CD4-positive, alpha-beta T cell (primary cell): ENCODE results near the gene RPL22. TPM values are rescaled to one million over a fixed set of nuclear protein-coding genes. Genes with fewer than 3 reads are reported as not detected.

Experiments used
- ATAC-seq: fragments of 200-7000 bp; cut with Tn5 transposase; one replicate; pipeline ENCODE4 v1.10.0; 2022; ENCODE audit warnings: mild to moderate bottlenecking; ENCODE audit not compliant: poor library complexity
- CTCF ChIA-PET: fragments of 350-600 bp; sonication (Branson Sonifier 250); formaldehyde crosslinking; loops from one replicate; lab custom pipeline; 2021; ENCODE audit warnings: antibody characterized with exemption, inconsistent platforms; lab: Charles Lee
- POLR2A ChIA-PET: fragments of 350-600 bp; sonication (Branson Sonifier 250); formaldehyde crosslinking; loops from one replicate; lab custom pipeline; 2021; ENCODE audit warnings: antibody characterized with exemption, inconsistent platforms; lab: Charles Lee
- DNase-seq, 14 experiments: peaks; one replicate each; pipeline ENCODE4 v3.0.0-alpha.2; 2013 to 2020; ENCODE audit warnings: mixed read lengths in 2 of 14
- H3K27ac ChIP-seq, 2 donors: one replicate each; pipeline versions ENCODE4 v1.5.1 to v1.7.0; 2013; ENCODE audit warnings: low read length in 2 of 2, low read depth in 1 of 2, mild to moderate bottlenecking in 1 of 2
- H3K27me3 ChIP-seq, 2 experiments: 1 replicate in 1 of 2; 2 replicates in 1 of 2; pipeline versions ENCODE4 v1.6.1 to v1.7.0; 2013; ENCODE audit warnings: low read length in 2 of 2, control low read depth in 1 of 2, mild to moderate bottlenecking in 1 of 2, moderate library complexity in 1 of 2; ENCODE audit not compliant: insufficient read depth in 2 of 2, control insufficient read depth in 1 of 2
- H3K36me3 ChIP-seq: one replicate; pipeline ENCODE4 v1.6.1; 2013; ENCODE audit warnings: low read length, control low read depth; ENCODE audit not compliant: insufficient read depth
- H3K4me1 ChIP-seq: one replicate; pipeline ENCODE4 v1.6.1; 2013; ENCODE audit warnings: low read length, control low read depth; ENCODE audit not compliant: insufficient read depth
- H3K4me3 ChIP-seq: one replicate; pipeline ENCODE4 v1.5.1; 2013; ENCODE audit warnings: mild to moderate bottlenecking, low read length, moderate library complexity
- H3K9me3 ChIP-seq, 2 experiments: 1 replicate in 1 of 2; 2 replicates in 1 of 2; pipeline versions ENCODE4 v1.6.1 to v1.7.0; 2013; ENCODE audit warnings: low read length in 2 of 2, mild to moderate bottlenecking in 2 of 2, control low read depth in 1 of 2, moderate library complexity in 1 of 2; ENCODE audit not compliant: control insufficient read depth in 1 of 2, insufficient read depth in 1 of 2
- H3K27ac Mint-ChIP-seq: one replicate; pipeline ENCODE4 v1.8.0; 2020; ENCODE audit warnings: mixed read lengths
- H3K27me3 Mint-ChIP-seq: one replicate; pipeline ENCODE4 v1.8.0; 2021; ENCODE audit warnings: mixed read lengths
- H3K36me3 Mint-ChIP-seq: one replicate; pipeline ENCODE4 v1.8.0; 2021; ENCODE audit warnings: low read depth, mixed read lengths
- H3K4me1 Mint-ChIP-seq: one replicate; pipeline ENCODE4 v1.8.0; 2021; ENCODE audit warnings: low read depth, mixed read lengths
- H3K4me3 Mint-ChIP-seq: one replicate; pipeline ENCODE4 v1.8.0; 2020; ENCODE audit warnings: mild to moderate bottlenecking, mixed read lengths
- H3K9me3 Mint-ChIP-seq: one replicate; pipeline ENCODE4 v1.8.0; 2020; ENCODE audit warnings: mixed read lengths
- intact Hi-C, 2 experiments: fragments of 100-400 bp; cut with DNase I in 1 of 2; cut with micrococcal nuclease in 1 of 2; formaldehyde crosslinking; loops; one replicate each; pipeline versions ENCODE4 v1.15.1 to v1.9.0; 2023 to 2025; cut with DNase I, micrococcal nuclease
- total RNA-seq, 174 experiments: library from RNA in 2 of 174; stranded (reverse) in 2 of 174; gene quantifications; one replicate each; pipeline ENCODE4 v1.2.3 and lab custom pipeline; 2021 to 2026
- TF ChIP-seq, protein P1 (sequence below): fragments of 200-600 bp; IDR thresholded peaks from one replicate; pipeline ENCODE4 v1.8.0; 2022; ENCODE audit warnings: antibody characterized with exemption, mild to moderate bottlenecking

The RPL22 gene
- total RNA-seq, 2 experiments from 2014 or later: 620 to 652 TPM

DNA sequence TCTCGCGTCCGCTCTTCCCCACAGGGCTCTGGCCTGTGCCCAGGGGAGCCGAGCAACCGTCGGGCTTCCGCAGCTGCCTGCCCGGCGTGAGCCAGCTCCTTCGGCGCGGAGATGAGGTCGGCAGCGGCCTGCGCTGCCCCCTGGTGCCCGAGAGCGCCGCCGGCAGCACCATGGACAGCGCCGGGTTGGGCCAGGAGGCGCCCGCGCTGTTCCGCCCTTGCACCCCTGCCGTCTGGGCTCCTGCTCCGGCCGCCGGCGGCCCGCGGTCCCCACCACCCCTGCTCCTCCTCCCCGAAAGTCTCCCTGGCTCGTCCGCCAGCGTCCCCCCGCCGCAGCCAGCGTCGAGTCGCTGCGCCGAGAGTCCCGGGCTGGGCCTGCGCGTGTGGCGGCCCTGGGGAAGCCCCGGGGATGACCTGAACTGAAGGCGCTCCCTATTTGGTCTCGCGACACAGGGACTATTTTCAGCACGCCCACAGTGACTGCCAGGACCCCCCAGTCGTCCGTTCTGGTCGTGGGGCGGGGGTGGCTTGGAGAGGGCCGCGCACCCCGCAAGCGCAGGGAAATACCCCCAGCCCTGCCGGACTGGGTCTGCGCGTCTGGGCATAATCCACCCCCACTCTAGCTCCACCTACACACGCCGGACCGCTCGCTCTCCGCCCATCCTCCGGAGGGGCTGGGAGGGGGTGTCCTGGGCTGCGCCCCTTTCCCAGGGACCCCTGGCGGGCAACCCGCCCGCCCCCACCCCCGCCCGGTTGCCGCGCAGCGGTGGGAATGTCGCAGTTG is 45.9 kb upstream of the RPL22 start:
- DNase-seq: peak; percentile 61 to 92 (median 76)
- intact Hi-C loops: loop anchor here (2.0 to 5.0 kb wide), 4 partner anchors 136 to 733 kb away; no protein-coding TSS in a partner anchor
- Histone ChIP-seq H3K9me3 (peaks cover 0 to 42% of the 10 kb centered on the region in 2 experiments), H3K36me3 (no peaks in the 10 kb centered on the region), H3K27me3 (peaks cover 74 to 85% of the 10 kb centered on the region in 2 experiments), H3K27ac (no peak overlapping the region), H3K4me3 (no peak overlapping the region), H3K4me1 (peaks cover 35% of the 10 kb centered on the region)
- peak; percentile 80 for ATAC-seq
- H3K27me3 Mint-ChIP-seq: peaks cover 70% of the 10 kb centered on the region
- CTCF ChIA-PET: interaction anchor here (0.6 to 1.7 kb wide), 8 partner anchors 10 to 204 kb away, joined by 3 to 13 read pairs (median 5); partner anchors contain the start of genes GPR153 and ICMT
- peaks cover 22% of the 10 kb centered on the region for H3K4me1 Mint-ChIP-seq
- TF ChIP-seq, protein P1, sequence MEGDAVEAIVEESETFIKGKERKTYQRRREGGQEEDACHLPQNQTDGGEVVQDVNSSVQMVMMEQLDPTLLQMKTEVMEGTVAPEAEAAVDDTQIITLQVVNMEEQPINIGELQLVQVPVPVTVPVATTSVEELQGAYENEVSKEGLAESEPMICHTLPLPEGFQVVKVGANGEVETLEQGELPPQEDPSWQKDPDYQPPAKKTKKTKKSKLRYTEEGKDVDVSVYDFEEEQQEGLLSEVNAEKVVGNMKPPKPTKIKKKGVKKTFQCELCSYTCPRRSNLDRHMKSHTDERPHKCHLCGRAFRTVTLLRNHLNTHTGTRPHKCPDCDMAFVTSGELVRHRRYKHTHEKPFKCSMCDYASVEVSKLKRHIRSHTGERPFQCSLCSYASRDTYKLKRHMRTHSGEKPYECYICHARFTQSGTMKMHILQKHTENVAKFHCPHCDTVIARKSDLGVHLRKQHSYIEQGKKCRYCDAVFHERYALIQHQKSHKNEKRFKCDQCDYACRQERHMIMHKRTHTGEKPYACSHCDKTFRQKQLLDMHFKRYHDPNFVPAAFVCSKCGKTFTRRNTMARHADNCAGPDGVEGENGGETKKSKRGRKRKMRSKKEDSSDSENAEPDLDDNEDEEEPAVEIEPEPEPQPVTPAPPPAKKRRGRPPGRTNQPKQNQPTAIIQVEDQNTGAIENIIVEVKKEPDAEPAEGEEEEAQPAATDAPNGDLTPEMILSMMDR: peak; percentile 58
- no peaks in the 10 kb centered on the region for H3K36me3 Mint-ChIP-seq
- POLR2A ChIA-PET: interaction anchor here (0.6 to 1.7 kb wide), 2 partner anchors 103 to 219 kb away, joined by 3 to 5 read pairs; no protein-coding TSS in a partner anchor
- no peaks in the 10 kb centered on the region for H3K9me3 Mint-ChIP-seq
- H3K27ac Mint-ChIP-seq: no peak overlapping the region
- no peak overlapping the region for H3K4me3 Mint-ChIP-seq

DNA sequence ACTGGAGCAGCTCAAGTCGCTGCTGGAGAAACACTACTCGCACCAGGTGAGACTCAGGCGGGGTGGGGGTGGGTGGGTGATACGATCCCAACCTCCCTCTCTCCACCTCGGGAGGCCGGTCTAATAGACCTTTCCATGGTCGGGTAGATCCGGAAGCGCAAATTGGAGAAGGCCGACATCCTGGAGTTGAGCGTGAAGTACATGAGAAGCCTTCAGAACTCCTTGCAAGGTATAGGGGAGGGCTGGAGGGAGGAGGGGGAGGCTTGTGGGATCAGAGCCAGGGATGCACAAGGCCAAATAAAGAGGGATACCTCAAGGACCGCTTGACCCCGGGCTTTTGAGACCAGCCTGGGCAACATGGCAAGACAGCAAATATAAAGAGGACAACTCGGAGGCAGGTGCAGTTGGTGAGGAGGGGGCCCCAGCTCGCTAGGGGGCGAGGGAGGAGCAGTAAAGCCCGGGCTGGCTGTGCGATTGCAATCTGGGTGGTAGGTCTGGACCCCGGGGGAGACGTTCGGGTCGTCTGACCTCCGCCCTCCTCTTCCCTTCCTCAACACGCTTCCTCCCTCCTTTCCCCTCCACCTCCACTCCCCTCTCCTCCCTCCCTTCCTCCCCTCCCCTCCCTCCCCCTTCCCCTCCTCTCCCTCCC is 45.1 kb upstream of the RPL22 start:
- POLR2A ChIA-PET: interaction anchor here (0.6 kb wide), 1 partner anchor 219 kb away, joined by 3 read pairs; no protein-coding TSS in a partner anchor
- DNase-seq (no peak), ATAC-seq (no peak)
- Mint-ChIP-seq H3K9me3 (no peaks in the 10 kb centered on the region), H3K4me1 (peaks cover 22% of the 10 kb centered on the region), H3K36me3 (no peaks in the 10 kb centered on the region), H3K4me3 (no peak overlapping the region), H3K27me3 (peaks cover 71% of the 10 kb centered on the region), H3K27ac (no peak overlapping the region)
- no peak overlapping the region for H3K4me3 ChIP-seq
- no peaks in the 10 kb centered on the region for H3K36me3 ChIP-seq
- no peak overlapping the region for H3K27ac ChIP-seq
- intact Hi-C loops: loop anchor here (1.0 to 5.0 kb wide), 5 partner anchors 136 to 732 kb away; no protein-coding TSS in a partner anchor
- TF ChIP-seq, protein P1: no peak
- CTCF ChIA-PET: interaction anchor here (0.6 to 1.1 kb wide), 5 partner anchors 9 to 205 kb away, joined by 3 to 13 read pairs (median 4); partner anchors contain the start of genes GPR153 and ICMT
- peaks cover 74 to 86% of the 10 kb centered on the region in 2 experiments for H3K27me3 ChIP-seq
- H3K4me1 ChIP-seq: peaks cover 35% of the 10 kb centered on the region
- peaks cover 0 to 38% of the 10 kb centered on the region in 2 experiments for H3K9me3 ChIP-seq

DNA sequence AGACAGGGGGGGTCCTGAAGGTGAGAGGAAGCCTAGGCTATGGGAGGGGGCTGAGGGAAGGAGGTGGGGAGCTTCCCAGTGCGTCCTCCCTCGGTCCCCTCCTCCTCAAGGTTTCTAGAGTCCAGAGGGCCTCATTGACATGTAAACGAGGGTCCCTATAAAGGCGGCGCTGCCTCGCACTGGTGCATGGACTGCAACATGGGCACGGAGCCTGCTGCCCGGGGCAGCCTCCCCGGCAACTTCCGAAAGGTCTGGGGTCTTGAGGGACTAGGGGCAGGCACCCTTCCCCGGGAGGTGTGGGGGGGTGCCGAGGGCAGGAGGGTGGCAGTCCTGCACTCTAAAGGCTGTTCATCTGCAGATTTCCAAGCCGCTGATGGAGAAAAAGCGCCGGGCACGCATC is 44.6 kb upstream of the RPL22 start, which contains the start of gene HES3:
TSS of gene HES3 (plus strand) at position 187 of the 400 bp plus-strand sequence. CDS start at position 374, 187 bp downstream.
- peaks cover 76% of the 10 kb centered on the region for H3K27me3 Mint-ChIP-seq

More for the DNA sequence above, 44.6 kb upstream of the RPL22 start, which contains the start of gene HES3:
- CTCF ChIA-PET: no interaction called here
- H3K9me3 Mint-ChIP-seq: no peaks in the 10 kb centered on the region
- Histone ChIP-seq H3K4me3 (no peak within 1 kb of the TSS), H3K36me3 (no peaks in the 10 kb centered on the region), H3K27ac (no peak within 1 kb of the TSS), H3K27me3 (peaks cover 74 to 84% of the 10 kb centered on the region in 2 experiments), H3K9me3 (peaks cover 0 to 38% of the 10 kb centered on the region in 2 experiments), H3K4me1 (peaks cover 35% of the 10 kb centered on the region)
- H3K4me3 Mint-ChIP-seq: no peak within 1 kb of the TSS
- DNase-seq (peak in 1 of 14 experiments; percentile 21), ATAC-seq (no peak)
- H3K27ac Mint-ChIP-seq: no peak within 1 kb of the TSS
- TF ChIP-seq, protein P1: no peak
- no peaks in the 10 kb centered on the region for H3K36me3 Mint-ChIP-seq
- H3K4me1 Mint-ChIP-seq: peaks cover 22% of the 10 kb centered on the region
- intact Hi-C loops: loop anchor here (1.0 to 2.0 kb wide), 3 partner anchors 135 to 231 kb away; no protein-coding TSS in a partner anchor
- POLR2A ChIA-PET: no interaction called here
